H1 (cell line): Measurements from ENCODE around the gene DPT. TPM values are rescaled to one million over a fixed set of nuclear protein-coding genes. Genes with fewer than 3 reads are reported as not detected.

Experiments
- CTCF ChIA-PET: fragments of 300-600 bp; sonication (Branson Sonifier 250); formaldehyde crosslinking; loops from one replicate; lab custom pipeline; 2021; ENCODE audit not compliant: partially characterized antibody; lab: Charles Lee
- POLR2A ChIA-PET: fragments of 300-600 bp; sonication (Branson Sonifier 250); formaldehyde crosslinking; loops from one replicate; lab custom pipeline; 2021; ENCODE audit warnings: inconsistent platforms; ENCODE audit not compliant: partially characterized antibody; lab: Charles Lee
- DNase-seq, 2 experiments: peaks; one replicate each; pipeline versions ENCODE4 v3.0.0 to v3.0.0-alpha.2; 2010 to 2022; ENCODE audit warnings: low spot score in 2 of 2, low read depth in 1 of 2, mixed read lengths in 1 of 2
- FAIRE-seq: peaks from 2 replicates; lab custom pipeline; 2011; peaks lifted over from hg19 to GRCh38; lab: Jason Lieb, UNC
- H2AFZ ChIP-seq: 2 replicates; pipeline ENCODE4 v1.8.1; 2012; ENCODE audit warnings: low read length, inconsistent platforms
- H2AK5ac ChIP-seq: 2 replicates; pipeline ENCODE4 v1.6.1; 2013; ENCODE audit warnings: low read depth, low read length
- H2BK120ac ChIP-seq: replicated peaks from 2 replicates; pipeline ENCODE3; 2013; ENCODE audit warnings: low read depth, low read length, inconsistent platforms
- H2BK12ac ChIP-seq: 2 replicates; pipeline ENCODE4 v1.6.1; 2013; ENCODE audit warnings: low read depth, low read length
- H2BK15ac ChIP-seq: 2 replicates; pipeline ENCODE4 v1.6.1; 2013; ENCODE audit warnings: low read length
- H2BK20ac ChIP-seq: 2 replicates; pipeline ENCODE4 v1.6.1; 2013; ENCODE audit warnings: low read length
- H2BK5ac ChIP-seq: 2 replicates; pipeline ENCODE4 v1.6.1; 2013; ENCODE audit warnings: low read depth, low read length
- H3K14ac ChIP-seq: 2 replicates; pipeline ENCODE4 v1.6.1; 2013; ENCODE audit warnings: inconsistent platforms; ENCODE audit not compliant: insufficient read length
- H3K18ac ChIP-seq: 2 replicates; pipeline ENCODE4 v1.6.1; 2013; ENCODE audit warnings: low read length; ENCODE audit errors: extremely low read depth
- H3K23ac ChIP-seq: 2 replicates; pipeline ENCODE4 v1.6.1; 2013; ENCODE audit warnings: inconsistent platforms; ENCODE audit not compliant: insufficient read length
- H3K23me2 ChIP-seq: 2 replicates; pipeline ENCODE4 v1.6.1; 2013; ENCODE audit warnings: low read depth, low read length
- H3K27ac ChIP-seq: 2 replicates; pipeline ENCODE4 v1.6.1; 2011; ENCODE audit warnings: low read depth, low read length, inconsistent platforms
- H3K27me3 ChIP-seq, 4 experiments: replicated peaks in 1 of 4; 1 replicate in 1 of 4; 2 replicates in 3 of 4; pipeline versions ENCODE4 v1.6.1 to v1.8.1; 2011 to 2013; ENCODE audit warnings: low read length in 3 of 4, mild to moderate bottlenecking in 3 of 4, inconsistent platforms in 2 of 4, mixed read lengths in 2 of 4, moderate library complexity in 1 of 4; ENCODE audit not compliant: control insufficient read depth in 3 of 4, insufficient read depth in 3 of 4; ENCODE audit errors: extremely low read depth in 1 of 4
- H3K36me3 ChIP-seq, 4 experiments: 2 replicates each; pipeline versions ENCODE4 v1.6.1 to v1.8.1; 2011 to 2013; ENCODE audit warnings: mild to moderate bottlenecking in 4 of 4, low read length in 3 of 4, moderate library complexity in 2 of 4, control low read depth in 1 of 4, inconsistent platforms in 1 of 4; ENCODE audit not compliant: insufficient read depth in 4 of 4, control insufficient read depth in 2 of 4
- H3K4ac ChIP-seq: replicated peaks from 2 replicates; pipeline ENCODE3; 2013; ENCODE audit warnings: low read length, low read depth, mixed read lengths, inconsistent platforms; ENCODE audit not compliant: insufficient read length
- H3K4me1 ChIP-seq, 4 experiments: replicated peaks in 1 of 4; 1 replicate in 1 of 4; 2 replicates in 3 of 4; pipeline versions ENCODE4 v1.6.1 to v1.8.1; 2011 to 2013; ENCODE audit warnings: low read length in 3 of 4, inconsistent platforms in 2 of 4, mixed read lengths in 1 of 4; ENCODE audit not compliant: insufficient read depth in 4 of 4, control insufficient read depth in 3 of 4
- H3K4me2 ChIP-seq, 2 experiments: 2 replicates each; pipeline versions ENCODE4 v1.6.1 to v1.8.1; 2011 to 2013; ENCODE audit warnings: low read depth in 2 of 2, low read length in 2 of 2, control low read depth in 1 of 2, inconsistent platforms in 1 of 2, mild to moderate bottlenecking in 1 of 2; ENCODE audit not compliant: insufficient read depth in 1 of 2
- H3K4me3 ChIP-seq, 4 experiments: fragments of 200-600, 300-600 bp in 1 of 4; sonication (generic), shearing (Covaris generic), sonication (Bioruptor Twin) in 1 of 4; 2 replicates each; pipeline versions ENCODE4 v1.5.1 to v1.8.1; 2011 to 2016; ENCODE audit warnings: low read length in 4 of 4, low read depth in 3 of 4, control low read depth in 2 of 4, inconsistent platforms in 2 of 4, mild to moderate bottlenecking in 2 of 4, mixed read lengths in 1 of 4, moderate library complexity in 1 of 4; ENCODE audit not compliant: insufficient read depth in 2 of 4; ENCODE audit errors: extremely low read depth in 1 of 4
- H3K56ac ChIP-seq: replicated peaks from 2 replicates; pipeline ENCODE3; 2013; ENCODE audit warnings: low read depth, mild to moderate bottlenecking, mixed read lengths, low read length, inconsistent platforms; ENCODE audit not compliant: insufficient read length
- H3K79me1 ChIP-seq: 2 replicates; pipeline ENCODE4 v1.6.1; 2013; ENCODE audit warnings: low read depth, low read length, control low read depth
- H3K79me2 ChIP-seq, 2 experiments: 2 replicates each; pipeline versions ENCODE4 v1.6.1 to v1.8.1; 2012 to 2013; ENCODE audit warnings: low read length in 2 of 2, mild to moderate bottlenecking in 2 of 2, inconsistent platforms in 1 of 2; ENCODE audit not compliant: insufficient read depth in 2 of 2, control insufficient read depth in 1 of 2
- H3K9ac ChIP-seq, 4 experiments: replicated peaks in 1 of 4; 1 replicate in 1 of 4; 2 replicates in 3 of 4; pipeline versions ENCODE4 v1.6.1 to v1.8.1; 2011 to 2013; ENCODE audit warnings: low read depth in 3 of 4, low read length in 3 of 4, control low read depth in 2 of 4, mild to moderate bottlenecking in 2 of 4, moderate library complexity in 2 of 4, inconsistent platforms in 1 of 4; ENCODE audit errors: extremely low read depth in 1 of 4
- H3K9me3 ChIP-seq, 2 experiments: 2 replicates each; pipeline versions ENCODE4 v1.6.1 to v1.8.1; 2012 to 2013; ENCODE audit warnings: mild to moderate bottlenecking in 2 of 2, moderate library complexity in 2 of 2, control low read depth in 1 of 2, inconsistent platforms in 1 of 2, low read depth in 1 of 2, low read length in 1 of 2, mixed read lengths in 1 of 2; ENCODE audit not compliant: insufficient read depth in 2 of 2
- H4K20me1 ChIP-seq, 2 experiments: replicated peaks in 1 of 2; 2 replicates each; pipeline versions ENCODE3 to v1.8.1; 2011 to 2013; ENCODE audit warnings: inconsistent platforms in 2 of 2, low read length in 2 of 2, mild to moderate bottlenecking in 1 of 2; ENCODE audit not compliant: insufficient read depth in 2 of 2, control insufficient read depth in 1 of 2
- H4K5ac ChIP-seq: 2 replicates; pipeline ENCODE4 v1.6.1; 2013; ENCODE audit warnings: low read length, low read depth, mixed read lengths, inconsistent platforms; ENCODE audit not compliant: insufficient read length
- H4K8ac ChIP-seq: 2 replicates; pipeline ENCODE4 v1.8.0; 2013; ENCODE audit warnings: mild to moderate bottlenecking, moderate library complexity, low read length, inconsistent platforms; ENCODE audit not compliant: insufficient read depth; ENCODE audit errors: extremely low read depth
- H4K91ac ChIP-seq: replicated peaks from 2 replicates; pipeline ENCODE3; 2013; ENCODE audit warnings: low read length, mixed read lengths, inconsistent platforms; ENCODE audit not compliant: insufficient read length
- CHD1 ChIP-seq: IDR thresholded peaks from 2 replicates; pipeline ENCODE4 v1.6.1; 2012; ENCODE audit warnings: low read depth, low read length, improper control_type of control experiment
- EP300 ChIP-seq, 2 experiments: IDR thresholded peaks; 1 replicate in 1 of 2; 2 replicates in 1 of 2; pipeline ENCODE4 v1.6.1; 2011 to 2012; ENCODE audit warnings: low read depth in 2 of 2, low read length in 2 of 2, mild to moderate bottlenecking in 2 of 2, borderline replicate concordance in 1 of 2, inconsistent platforms in 1 of 2, moderate library complexity in 1 of 2
- HDAC2 ChIP-seq, 2 experiments: fragments of 300-600 bp in 1 of 2; sonication (generic) in 1 of 2; IDR thresholded peaks; 2 replicates each; pipeline ENCODE4 v1.6.1; 2011 to 2012; ENCODE audit warnings: low read depth in 2 of 2, low read length in 2 of 2, mild to moderate bottlenecking in 2 of 2, moderate library complexity in 2 of 2, borderline replicate concordance in 1 of 2, inconsistent platforms in 1 of 2
- PHF8 ChIP-seq: fragments of 200-600 bp; sonication (generic); conservative IDR thresholded peaks from 2 replicates; pipeline ENCODE4 v1.7.1; 2012; ENCODE audit warnings: low read depth, mild to moderate bottlenecking, inconsistent platforms, low read length, moderate library complexity
- POLR2AphosphoS5 ChIP-seq: IDR thresholded peaks from 2 replicates; pipeline ENCODE4 v1.6.1; 2011; ENCODE audit warnings: low read depth, low read length
- RFX5 ChIP-seq: IDR thresholded peaks from 2 replicates; pipeline ENCODE4 v1.6.1; 2011; ENCODE audit warnings: low read depth, low read length, improper control_type of control experiment, borderline replicate concordance
- SP2 ChIP-seq: IDR thresholded peaks from 2 replicates; pipeline ENCODE4 v1.6.1; 2012; ENCODE audit warnings: mild to moderate bottlenecking, low read length, inconsistent platforms
- SP4 ChIP-seq: IDR thresholded peaks from 2 replicates; pipeline ENCODE4 v1.6.1; 2012; ENCODE audit warnings: low read length, inconsistent platforms
- TBP ChIP-seq: IDR thresholded peaks from 2 replicates; pipeline ENCODE4 v1.6.1; 2011; ENCODE audit warnings: low read depth, low read length, improper control_type of control experiment
- TCF12 ChIP-seq: IDR thresholded peaks from 2 replicates; pipeline ENCODE4 v1.6.1; 2011; ENCODE audit warnings: low read depth, mild to moderate bottlenecking, low read length
- TEAD4 ChIP-seq: IDR thresholded peaks from 2 replicates; pipeline ENCODE4 v1.6.1; 2012; ENCODE audit warnings: low read depth, low read length, inconsistent platforms, mixed read lengths
- WGBS, 2 experiments: shearing (Covaris generic) in 1 of 2; methylation state at CpG; one replicate each; pipeline versions ENCODE4 v1.1.6 to v1.1.7; 2013 to 2015; ENCODE audit warnings: low lambda C conversion rate in 2 of 2, mixed read lengths in 2 of 2, inconsistent platforms in 1 of 2, low coverage in 1 of 2, missing lambda C conversion rate in 1 of 2; ENCODE audit not compliant: insufficient replicate concordance in 2 of 2, insufficient coverage in 1 of 2, insufficient read length in 1 of 2; ENCODE audit errors: extremely low coverage in 1 of 2, missing lambda C conversion rate in 1 of 2; 5-methylcytosine and 5-hydroxymethylcytosine counted together
- polyA plus RNA-seq, 7 experiments: library from polyadenylated mRNA; depleted of rRNA in 3 of 7; stranded (reverse) in 5 of 7; unstranded in 2 of 7; fragments of >200 nt in 5 of 7; fragments of 200-250 nt in 2 of 7; gene quantifications; 1 replicate in 5 of 7; 2 replicates in 1 of 7; 4 replicates in 1 of 7; pipeline versions ENCODE4 v1.2.1 to v1.2.3, GENCODE V29; 2011 to 2013; ENCODE audit warnings: missing spikeins in 2 of 7, mixed read lengths in 2 of 7
- total RNA-seq: library from RNA; stranded (reverse); fragmentation: NEBNext Ultra II Directional; extraction: Animal tissue kit (Norgen Biotek cat#: 25700); gene quantifications from 2 replicates; pipeline ENCODE4 v1.2.1, GENCODE V29; 2021
- TF ChIP-seq, protein P1 (sequence below), 3 experiments: IDR thresholded peaks; 1 replicate in 2 of 3; 2 replicates in 1 of 3; pipeline versions ENCODE4 v1.5.1 to v1.6.1; 2011; ENCODE audit warnings: low read length in 3 of 3, mild to moderate bottlenecking in 3 of 3, inconsistent platforms in 2 of 3, low read depth in 1 of 3, moderate library complexity in 1 of 3; ENCODE audit not compliant: insufficient read depth in 1 of 3; ENCODE audit errors: control extremely low read depth in 1 of 3

Gene DPT
- total and polyA plus RNA-seq, 2 of the 8 experiments (the other 6 are each of a cell fraction or from before 2014, with no cell fraction given): not detected

DNA sequence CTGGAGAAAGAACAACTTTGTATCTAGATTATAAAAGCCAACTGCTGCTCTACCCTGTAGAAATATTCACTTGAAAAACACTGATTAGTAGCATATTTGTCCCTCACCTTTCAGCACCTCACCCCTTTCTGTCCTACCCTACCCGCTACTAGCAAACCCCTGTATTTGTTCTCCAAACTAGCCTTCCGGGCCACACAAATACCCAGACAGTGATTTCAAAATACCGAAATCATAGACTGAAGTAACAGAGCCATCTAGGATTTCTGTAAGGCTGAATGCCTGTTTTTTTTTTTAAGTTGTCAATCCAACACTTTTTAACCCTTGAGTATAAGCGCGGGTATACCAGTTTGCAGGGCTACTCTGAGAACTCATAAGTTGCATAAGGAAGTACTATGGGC lies 398 bp upstream of the DPT start:
- H2AFZ ChIP-seq: no peak overlapping the region
- H4K8ac ChIP-seq: no peak overlapping the region
- no peaks in the 10 kb centered on the region for H4K20me1 ChIP-seq
- no peak overlapping the region for H3K56ac ChIP-seq
- no peak overlapping the region for H2BK12ac ChIP-seq
- no peak overlapping the region for H3K4me2 ChIP-seq
- H2BK120ac ChIP-seq: no peak overlapping the region
- no peaks in the 10 kb centered on the region for H3K9me3 ChIP-seq
- DNase-seq (no peak), FAIRE-seq (no peak)
- no peak overlapping the region for H2BK20ac ChIP-seq
- WGBS, 2 experiments: 97% methylated on average over 5 of the region's 5 CpGs; no CpG with 5 or more reads in 1 of the 2 experiments
- H3K4me1 ChIP-seq: no peaks in the 10 kb centered on the region
- no peaks in the 10 kb centered on the region for H3K27me3 ChIP-seq
- H3K36me3 ChIP-seq: no peaks in the 10 kb centered on the region
- no peak overlapping the region for H2BK5ac ChIP-seq
- H3K79me1 ChIP-seq: no peaks in the 10 kb centered on the region
- ChIA-PET CTCF (no interaction called here), POLR2A (no interaction called here)
- no peak overlapping the region for H3K23ac ChIP-seq
- no peak overlapping the region for H4K5ac ChIP-seq
- H3K18ac ChIP-seq: no peak overlapping the region
- no peak overlapping the region for H3K4me3 ChIP-seq
- no peak overlapping the region for H3K9ac ChIP-seq
- no peaks in the 10 kb centered on the region; the same call in 1 of the 2 replicates for H3K23me2 ChIP-seq
- no peak overlapping the region for H3K4ac ChIP-seq
- no peak overlapping the region for H2BK15ac ChIP-seq
- H4K91ac ChIP-seq: no peak overlapping the region
- no peak overlapping the region for H3K14ac ChIP-seq
- H2AK5ac ChIP-seq: no peak overlapping the region
- H3K79me2 ChIP-seq: no peaks in the 10 kb centered on the region
- H3K27ac ChIP-seq: no peak overlapping the region
- TF ChIP-seq TCF12 (no peak), PHF8 (no peak), CHD1 (no peak), TEAD4 (no peak), EP300 (IDR thresholded peaks at IDR 0.05; ENCODE audit: borderline replicate concordance in 1 of 2, low read depth in 2 of 2, low read length in 2 of 2) (no peak), RFX5 (no peak), POLR2AphosphoS5 (no peak), HDAC2 (IDR thresholded peaks at IDR 0.05; ENCODE audit: borderline replicate concordance in 1 of 2, low read depth in 2 of 2, low read length in 2 of 2) (no peak), TBP (no peak), SP4 (no peak), SP2 (no peak)
- TF ChIP-seq, protein P1, sequence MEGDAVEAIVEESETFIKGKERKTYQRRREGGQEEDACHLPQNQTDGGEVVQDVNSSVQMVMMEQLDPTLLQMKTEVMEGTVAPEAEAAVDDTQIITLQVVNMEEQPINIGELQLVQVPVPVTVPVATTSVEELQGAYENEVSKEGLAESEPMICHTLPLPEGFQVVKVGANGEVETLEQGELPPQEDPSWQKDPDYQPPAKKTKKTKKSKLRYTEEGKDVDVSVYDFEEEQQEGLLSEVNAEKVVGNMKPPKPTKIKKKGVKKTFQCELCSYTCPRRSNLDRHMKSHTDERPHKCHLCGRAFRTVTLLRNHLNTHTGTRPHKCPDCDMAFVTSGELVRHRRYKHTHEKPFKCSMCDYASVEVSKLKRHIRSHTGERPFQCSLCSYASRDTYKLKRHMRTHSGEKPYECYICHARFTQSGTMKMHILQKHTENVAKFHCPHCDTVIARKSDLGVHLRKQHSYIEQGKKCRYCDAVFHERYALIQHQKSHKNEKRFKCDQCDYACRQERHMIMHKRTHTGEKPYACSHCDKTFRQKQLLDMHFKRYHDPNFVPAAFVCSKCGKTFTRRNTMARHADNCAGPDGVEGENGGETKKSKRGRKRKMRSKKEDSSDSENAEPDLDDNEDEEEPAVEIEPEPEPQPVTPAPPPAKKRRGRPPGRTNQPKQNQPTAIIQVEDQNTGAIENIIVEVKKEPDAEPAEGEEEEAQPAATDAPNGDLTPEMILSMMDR (IDR thresholded peaks at IDR 0.05; ENCODE audit: control extremely low read depth in 1 of 3, insufficient read depth in 1 of 3, low read depth in 1 of 3, low read length in 3 of 3): no peak
